Astrocyte (in vitro differentiated cells and primary cell): ENCODE measurements around the gene C18orf54.

Source experiments
- CTCF ChIP-seq: IDR thresholded peaks from 2 replicates; pipeline ENCODE4 v1.5.1; 2011; ENCODE audit warnings: low read depth, mild to moderate bottlenecking, inconsistent platforms, low read length, moderate library complexity; ENCODE audit not compliant: insufficient read depth
- EZH2 ChIP-seq: IDR thresholded peaks from 2 replicates; pipeline ENCODE4 v1.6.1; 2012; ENCODE audit warnings: mild to moderate bottlenecking, low read length, inconsistent platforms; ENCODE audit not compliant: insufficient read depth

GRCh38 chr18:54323970-54324369 lies 33.7 kb upstream of the C18orf54 start:
- TF ChIP-seq CTCF (no peak), EZH2 (no peak)
